Activated CD8-positive, alpha-beta memory T cell treated with anti-CD3 and anti-CD28 coated beads for 24 hours (primary cell): ENCODE results near the gene PPP1R11.

Experiments used
- DNase-seq: peaks from one replicate; pipeline ENCODE4 v3.0.0-alpha.2; 2020

The PPP1R11 gene

DNA sequence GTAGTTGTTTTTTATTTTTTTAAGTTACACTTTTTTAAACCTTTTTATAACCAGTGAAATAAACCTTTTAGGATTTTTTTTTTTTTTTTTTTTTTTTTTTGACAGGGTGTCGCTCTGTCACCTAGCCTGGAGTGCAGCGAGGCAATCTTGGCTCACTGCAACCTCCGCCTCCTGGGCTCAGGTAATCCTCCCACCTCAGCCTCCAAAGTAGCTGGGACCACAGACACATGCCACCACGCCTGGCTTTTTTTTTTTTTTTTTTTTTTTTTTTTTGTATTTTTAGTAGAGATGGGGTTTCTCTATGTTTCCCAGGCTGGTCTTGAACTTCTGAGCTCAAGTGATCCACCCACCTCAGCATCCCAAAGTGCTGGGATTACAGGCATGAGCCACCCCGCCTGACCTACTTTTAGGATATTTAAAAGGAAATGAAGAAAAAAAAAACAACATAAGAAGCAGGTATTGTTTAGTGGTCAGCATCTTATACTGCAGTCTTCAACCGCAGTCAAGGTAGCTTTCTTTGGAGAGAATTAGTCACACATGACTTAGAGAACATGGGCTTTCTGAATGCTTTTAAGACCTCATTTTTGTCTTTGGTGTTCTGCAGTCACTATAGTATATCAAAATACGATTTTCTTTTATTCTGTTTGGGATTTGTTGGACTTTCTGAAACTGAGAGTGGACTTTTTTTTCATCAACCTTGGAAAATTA is 4.4 kb upstream of the PPP1R11 start:
- DNase-seq, result no peak

DNA sequence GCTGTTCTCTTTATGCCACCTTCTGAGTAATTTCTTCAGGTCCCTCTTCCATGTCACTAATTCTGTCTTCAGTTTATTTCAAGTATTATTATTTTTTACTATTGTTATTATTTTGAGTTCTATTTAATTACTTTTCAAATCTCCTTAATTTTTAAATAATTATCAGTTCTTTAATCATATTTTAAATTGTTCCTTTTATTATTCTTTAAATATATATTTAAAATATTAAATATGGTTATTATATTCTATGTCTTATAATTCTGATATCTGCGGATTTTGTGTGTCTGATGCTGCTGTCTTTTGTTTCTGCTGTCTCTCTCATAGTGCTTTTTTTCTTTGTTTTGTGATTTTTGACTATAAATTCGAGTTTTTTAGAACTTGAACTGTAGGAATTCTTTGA is 3.7 kb upstream of the PPP1R11 start:
- no peak for DNase-seq

- no peak for DNase-seq
Observed at GRCh38 chr6:30066082-30066481, 916 bp upstream of the PPP1R11 start.

DNA sequence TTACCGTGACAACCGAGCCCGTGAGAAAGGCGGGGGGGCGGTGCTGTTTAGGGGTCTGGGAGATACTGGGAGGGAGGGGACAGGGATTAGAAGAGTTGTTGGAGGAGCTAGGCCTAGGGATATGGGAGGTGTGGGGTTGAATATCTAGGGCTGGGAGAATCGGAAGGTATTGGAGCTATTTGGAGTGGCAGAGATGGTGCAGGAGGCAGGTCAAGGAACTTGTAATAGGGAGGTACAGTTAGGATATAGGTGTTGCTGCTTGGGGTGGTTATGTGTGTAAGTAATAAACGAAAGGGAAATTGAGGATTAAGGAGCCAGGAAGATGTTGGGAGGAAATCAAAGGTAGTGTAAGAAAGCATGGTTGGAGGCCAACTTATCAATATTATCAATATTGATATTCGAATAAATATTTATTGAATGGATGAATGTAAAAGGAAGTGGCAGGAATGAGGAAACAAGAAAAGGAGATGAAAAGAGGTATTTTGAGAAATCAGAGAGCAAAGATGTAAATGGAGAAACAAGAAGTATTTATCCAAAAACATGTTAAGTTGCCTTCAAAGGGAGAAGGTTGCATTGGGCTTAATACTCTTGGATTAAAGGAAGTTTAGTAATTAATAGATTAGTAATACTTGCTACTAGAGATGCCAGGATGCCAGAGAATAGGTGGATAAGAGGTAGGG is 602 bp downstream of the PPP1R11 start:
- DNase-seq, result no peak

DNA sequence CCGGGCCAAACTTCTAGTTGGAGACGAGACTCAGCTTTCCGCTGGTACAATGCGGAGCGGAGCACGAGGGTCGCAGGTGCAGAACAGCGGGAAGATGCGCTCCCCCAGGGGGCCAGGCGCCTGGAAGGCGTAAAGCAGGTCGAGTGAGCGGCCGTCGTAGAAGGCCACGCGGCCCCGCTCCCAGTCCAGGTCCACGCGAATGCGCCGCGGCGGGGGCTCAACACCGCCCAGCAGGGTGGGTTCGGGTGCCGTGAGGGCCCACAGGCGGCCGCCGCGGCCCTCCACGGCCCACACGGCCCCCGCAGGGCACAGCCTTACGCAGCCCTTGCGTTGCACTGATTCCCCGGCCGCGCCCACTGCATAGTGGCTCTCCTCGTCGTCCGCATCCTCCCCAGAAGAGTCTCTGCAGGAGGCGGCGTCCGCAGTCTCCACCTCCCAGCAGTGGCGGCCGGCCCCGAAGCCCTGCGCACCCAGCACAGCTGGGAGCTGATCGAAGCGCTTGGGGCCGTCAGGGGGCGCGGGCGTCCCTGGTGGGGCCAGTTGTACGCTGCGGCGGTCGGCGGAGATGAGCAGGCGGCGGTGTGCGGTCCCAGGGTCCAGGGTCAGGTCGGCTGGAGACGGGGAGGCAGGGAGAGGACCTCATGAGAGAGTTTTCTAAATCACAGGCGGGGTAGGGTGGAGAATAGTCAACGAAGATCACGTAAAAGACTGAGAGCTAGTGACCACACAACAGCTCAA is 4.3 kb downstream of the PPP1R11 start:
- no peak for DNase-seq

- no peak for DNase-seq
Observed at GRCh38 chr6:30071858-30072257, 4.9 kb downstream of the PPP1R11 start.

DNA sequence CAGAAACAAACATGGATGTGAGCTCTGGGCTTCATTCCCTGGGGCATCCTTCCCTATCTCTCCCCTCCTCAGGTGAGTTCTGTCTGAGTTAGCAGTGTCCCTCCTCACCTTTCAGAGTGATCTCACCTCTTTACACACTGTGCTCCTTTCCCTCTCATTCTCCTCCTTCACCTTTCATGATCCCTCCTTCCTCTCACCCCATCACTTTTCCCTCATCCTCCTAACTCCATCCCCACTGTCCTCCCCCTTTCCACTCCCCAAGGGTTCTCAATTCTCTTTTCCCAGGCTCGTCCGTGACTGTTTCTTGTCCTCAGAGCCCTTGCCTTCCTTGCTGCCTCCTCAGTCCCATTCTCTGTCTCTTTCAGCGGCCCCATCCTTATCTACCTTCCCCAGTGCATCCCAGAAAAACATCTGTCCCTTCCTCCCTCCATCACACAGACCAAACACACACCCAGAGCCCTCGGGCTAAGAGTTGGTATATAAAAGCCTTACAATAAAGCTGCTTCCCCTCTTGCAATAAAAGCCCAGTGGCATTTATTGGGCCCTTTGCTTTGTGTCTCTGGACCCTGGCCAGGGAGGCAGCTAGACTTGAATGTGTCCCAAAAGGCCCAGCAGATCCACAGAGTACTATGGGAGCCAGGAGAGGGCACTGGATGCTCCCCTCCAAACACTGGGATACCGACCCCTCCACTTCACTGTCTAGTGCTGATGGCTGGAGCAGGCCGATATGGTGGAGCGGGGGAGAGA is 6.7 kb downstream of the PPP1R11 start:
- DNase-seq, result no peak

DNA sequence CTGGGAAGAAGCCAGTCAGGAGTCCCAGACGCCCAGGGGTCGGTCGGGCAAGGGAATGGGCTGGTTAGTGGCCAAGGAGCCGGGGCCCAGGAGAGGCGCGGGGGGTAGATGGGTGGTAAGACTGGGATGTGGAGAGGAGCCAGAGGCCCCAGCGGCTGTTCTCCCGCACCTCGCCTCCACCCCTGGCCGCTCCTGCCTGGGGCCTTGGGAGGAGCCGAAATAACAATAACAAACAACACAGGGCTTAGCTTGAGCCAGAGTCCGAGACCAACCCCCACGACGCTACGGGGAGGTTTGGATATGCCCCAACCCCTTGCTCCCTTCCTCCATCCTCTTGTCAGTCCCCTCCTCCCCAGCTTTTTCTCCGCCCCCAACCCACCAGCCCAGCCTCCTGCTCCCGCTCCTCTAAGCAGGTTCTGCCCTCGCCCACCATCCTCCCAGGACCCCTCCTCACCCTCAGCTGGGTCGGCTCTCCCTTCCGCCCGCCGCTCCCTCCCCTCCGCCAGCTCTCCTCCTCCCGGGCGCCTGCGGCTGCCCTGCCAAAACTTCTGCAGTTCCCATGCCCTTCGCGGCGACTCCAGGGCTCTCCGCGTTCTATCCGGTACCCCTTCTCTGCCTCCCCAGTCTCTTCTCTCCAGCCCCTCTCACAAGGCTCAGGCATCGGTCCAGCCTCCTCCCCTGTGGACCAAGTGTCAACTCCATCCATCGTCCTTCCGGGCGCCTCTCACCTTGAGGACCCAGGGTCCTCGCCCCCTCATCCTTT is 7.5 kb downstream of the PPP1R11 start:
- DNase-seq, result no peak

GRCh38 chr6:30075094-30075789 is 8.2 kb downstream of the PPP1R11 start, which contains the start of gene RNF39:
TSS of gene RNF39 (minus strand) at chr6:30075769. CDS start at chr6:30075585, 184 bp downstream.
- no peak for DNase-seq

GRCh38 chr6:30075790-30076732 is 9.1 kb downstream of the PPP1R11 start:
- no peak for DNase-seq

GRCh38 chr6:30077218-30077617 is 10.2 kb downstream of the PPP1R11 start:
- no peak for DNase-seq

DNA sequence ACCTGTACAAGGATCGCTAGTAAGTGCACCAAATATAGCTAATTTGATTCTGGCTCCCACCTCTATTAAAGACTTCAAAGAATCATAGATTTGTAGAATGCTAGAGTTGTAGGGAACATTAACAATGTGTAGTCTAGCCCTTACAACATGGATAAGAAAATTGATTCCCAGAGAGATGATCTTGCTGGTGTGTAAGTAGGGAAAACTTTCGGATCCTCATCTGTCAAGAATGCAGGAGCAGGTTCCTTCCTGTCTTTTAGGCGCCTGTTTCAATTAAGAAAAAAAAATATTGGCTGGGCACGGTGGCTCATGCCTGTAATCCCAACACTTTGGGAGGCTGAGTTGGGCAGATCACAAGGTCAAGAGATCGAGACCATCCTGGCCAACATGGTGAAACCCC is 20.9 kb downstream of the PPP1R11 start:
- no peak for DNase-seq

GRCh38 chr6:30091577-30092381 is 24.8 kb downstream of the PPP1R11 start:
- no peak for DNase-seq

DNA sequence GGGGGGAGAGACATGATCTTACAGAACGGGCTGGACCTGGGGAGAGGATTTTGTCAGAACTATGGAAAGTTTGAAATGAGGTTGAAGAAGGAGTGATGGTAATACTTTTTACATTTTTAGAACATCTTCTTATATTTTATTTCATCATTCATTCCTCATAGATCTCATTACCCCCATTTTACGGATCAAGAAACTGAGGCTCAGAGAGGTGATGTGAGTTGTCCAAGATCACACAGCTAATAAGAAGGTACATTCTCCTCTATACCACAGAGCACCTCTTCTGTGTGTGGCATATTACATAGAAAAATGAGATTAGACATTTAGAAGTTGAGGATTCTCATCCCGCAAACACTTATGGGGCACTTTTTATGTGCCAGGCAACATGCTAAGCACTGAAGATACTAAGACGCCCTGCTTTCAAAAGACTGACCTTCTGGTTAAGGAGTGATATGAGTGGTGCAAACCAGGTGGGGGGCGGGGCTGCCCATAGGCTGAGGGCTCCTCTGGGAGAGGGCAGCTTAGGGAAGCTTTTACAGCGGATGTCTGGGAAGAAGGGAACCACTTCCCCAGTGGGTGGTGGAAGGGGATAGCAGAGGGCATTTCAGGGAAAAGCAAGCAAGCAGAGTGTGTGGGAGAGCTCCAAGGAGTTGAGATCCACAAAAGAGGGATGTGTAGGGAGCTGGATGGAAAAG is 26.0 kb downstream of the PPP1R11 start:
- peak; percentile 42 for DNase-seq

GRCh38 chr6:30093951-30094661 is 27.1 kb downstream of the PPP1R11 start:
- DNase-seq, result no peak

- DNase-seq, result no peak
Observed at GRCh38 chr6:30096829-30097228, 29.8 kb downstream of the PPP1R11 start.

DNA sequence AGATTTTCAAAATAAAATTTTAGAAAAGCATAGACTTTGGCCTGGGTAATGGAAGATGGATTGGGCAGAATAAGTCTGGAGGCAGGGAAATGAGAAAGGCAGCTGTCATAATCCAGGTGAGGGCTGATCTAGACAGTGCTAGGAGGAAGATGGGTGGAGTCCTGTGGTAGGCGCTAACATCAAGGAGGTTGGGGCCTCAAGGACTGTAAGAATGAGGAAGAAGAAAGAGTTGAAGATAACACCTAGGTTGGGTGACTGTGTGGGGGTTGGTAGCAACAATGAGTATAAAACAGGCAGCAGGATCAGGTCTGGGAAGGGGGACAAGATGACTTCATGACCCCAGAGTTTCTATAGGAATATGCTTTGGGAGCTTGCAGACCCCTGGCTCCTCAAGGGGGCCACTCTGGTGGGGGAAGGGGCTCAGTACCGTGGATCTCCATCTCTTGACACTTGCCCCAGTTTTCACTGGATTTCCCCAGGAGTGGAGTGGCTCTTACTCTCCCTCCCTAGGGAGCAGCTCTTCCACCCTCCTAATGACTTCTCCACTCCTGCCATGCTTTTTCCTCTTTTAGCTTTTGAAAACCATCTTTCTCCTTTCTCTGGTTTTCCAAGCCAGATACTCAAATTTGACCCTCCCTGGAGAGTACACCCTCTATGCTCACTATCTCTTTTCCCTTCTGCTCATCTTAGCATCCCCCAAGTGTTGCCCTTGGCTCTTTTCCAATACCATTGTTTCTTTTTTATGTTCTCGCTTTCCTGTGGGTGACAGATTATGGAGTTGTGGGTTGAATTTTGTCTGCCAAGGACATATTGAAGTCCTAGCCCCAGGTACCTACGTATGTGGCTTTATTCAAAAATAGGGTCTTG is 31.1 kb downstream of the PPP1R11 start:
- DNase-seq, result no peak
